IMR-90 (cell line): Measurements from ENCODE around the gene COL12A1. TPM values are rescaled to one million over a fixed set of nuclear protein-coding genes. Genes with fewer than 3 reads are reported as not detected.

Source experiments
- ATAC-seq: fragments of 200-7000 bp; cut with Tn5 transposase; 2 replicates; pipeline ENCODE4 v1.9.1; 2020; ENCODE audit warnings: low read depth, mild to moderate bottlenecking, moderate library complexity
- BruUV-seq: library from RNA; stranded (reverse); fragments of 400-500 nt; replicated peaks from 2 replicates; lab custom pipeline; 2021; lab: Mats Ljungman, UMichigan
- CTCF ChIA-PET: fragments of 300-600 bp; formaldehyde crosslinking; extraction: SDS; loops from one replicate; lab custom pipeline; 2021; ENCODE audit warnings: antibody characterized with exemption; lab: Yijun Ruan, JAX
- POLR2A ChIA-PET: fragments of 300-600 bp; sonication (Branson Sonifier 250); formaldehyde crosslinking; loops from one replicate; lab custom pipeline; 2022; ENCODE audit warnings: antibody characterized with exemption; ENCODE audit not compliant: unreplicated experiment; lab: Charles Lee
- DNase-seq: peaks from one replicate; pipeline ENCODE4 v3.0.0; 2013
- H2AFZ ChIP-seq: replicated peaks from 2 replicates; pipeline ENCODE3; 2013; ENCODE audit warnings: low read length, mild to moderate bottlenecking; ENCODE audit not compliant: poor library complexity
- H2AK5ac ChIP-seq: 2 replicates; pipeline ENCODE4 v1.6.1; 2013; ENCODE audit warnings: low read depth, low read length, inconsistent platforms
- H2AK9ac ChIP-seq: replicated peaks from 2 replicates; pipeline ENCODE3; 2013; ENCODE audit warnings: mild to moderate bottlenecking, low read depth, low read length, moderate library complexity; ENCODE audit not compliant: poor library complexity
- H2BK120ac ChIP-seq: 2 replicates; pipeline ENCODE4 v1.6.1; 2013; ENCODE audit warnings: low read depth, low read length, inconsistent platforms
- H2BK15ac ChIP-seq: 3 replicates; pipeline ENCODE4 v1.6.1; 2013; ENCODE audit warnings: low read depth, low read length, inconsistent platforms
- H2BK20ac ChIP-seq: 2 replicates; pipeline ENCODE4 v1.6.1; 2013; ENCODE audit warnings: low read depth, mild to moderate bottlenecking, inconsistent platforms, low read length, moderate library complexity
- H2BK5ac ChIP-seq: 2 replicates; pipeline ENCODE4 v1.6.1; 2013; ENCODE audit warnings: mild to moderate bottlenecking, low read depth, low read length, inconsistent platforms; ENCODE audit not compliant: poor library complexity, severe bottlenecking
- H3K14ac ChIP-seq: replicated peaks from 2 replicates; pipeline ENCODE4 v1.6.1; 2013; ENCODE audit warnings: low read depth, low read length, inconsistent platforms
- H3K18ac ChIP-seq: 2 replicates; pipeline ENCODE4 v1.6.1; 2013; ENCODE audit warnings: low read depth, low read length, control low read depth
- H3K23ac ChIP-seq: 2 replicates; pipeline ENCODE4 v1.6.1; 2013; ENCODE audit warnings: low read depth, low read length, inconsistent platforms
- H3K27ac ChIP-seq: 2 replicates; pipeline ENCODE4 v1.5.1; 2013; ENCODE audit warnings: mild to moderate bottlenecking, control low read depth, low read length; ENCODE audit not compliant: insufficient read depth
- H3K27me3 ChIP-seq: 2 replicates; pipeline ENCODE4 v1.6.1; 2013; ENCODE audit warnings: low read length; ENCODE audit not compliant: control insufficient read depth, insufficient read depth
- H3K36me3 ChIP-seq: 2 replicates; pipeline ENCODE4 v1.6.1; 2013; ENCODE audit warnings: low read length, mixed read lengths; ENCODE audit not compliant: control insufficient read depth, insufficient read depth
- H3K4ac ChIP-seq: 2 replicates; pipeline ENCODE4 v1.6.1; 2013; ENCODE audit warnings: low read depth, low read length, inconsistent platforms
- H3K4me1 ChIP-seq: 2 replicates; pipeline ENCODE4 v1.6.1; 2013; ENCODE audit warnings: low read length, mixed read lengths; ENCODE audit not compliant: control insufficient read depth, insufficient read depth
- H3K4me2 ChIP-seq: 2 replicates; pipeline ENCODE4 v1.6.1; 2013; ENCODE audit warnings: low read depth, mild to moderate bottlenecking, control low read depth, low read length, moderate library complexity
- H3K4me3 ChIP-seq: 2 replicates; pipeline ENCODE4 v1.5.1; 2013; ENCODE audit warnings: low read depth, mild to moderate bottlenecking, control low read depth, low read length, moderate library complexity; ENCODE audit not compliant: insufficient read depth
- H3K56ac ChIP-seq: 2 replicates; pipeline ENCODE4 v1.6.1; 2013; ENCODE audit warnings: low read length, inconsistent platforms; ENCODE audit not compliant: insufficient read depth; ENCODE audit errors: extremely low read depth
- H3K79me1 ChIP-seq, 2 experiments: 2 replicates each; pipeline ENCODE4 v1.6.1; 2013; ENCODE audit warnings: low read length in 2 of 2, inconsistent platforms in 1 of 2, low read depth in 1 of 2
- H3K9ac ChIP-seq: 2 replicates; pipeline ENCODE4 v1.6.1; 2013; ENCODE audit warnings: low read depth, low read length, control low read depth
- H3K9me1 ChIP-seq: 2 replicates; pipeline ENCODE4 v1.6.1; 2013; ENCODE audit warnings: low read length, inconsistent platforms; ENCODE audit not compliant: insufficient read depth
- H3K9me3 ChIP-seq: 2 replicates; pipeline ENCODE4 v1.6.1; 2013; ENCODE audit warnings: low read length; ENCODE audit not compliant: control insufficient read depth, insufficient read depth
- H4K20me1 ChIP-seq: 2 replicates; pipeline ENCODE4 v1.6.1; 2013; ENCODE audit warnings: low read length, inconsistent platforms; ENCODE audit not compliant: insufficient read depth
- H4K5ac ChIP-seq: 2 replicates; pipeline ENCODE4 v1.6.1; 2013; ENCODE audit warnings: mild to moderate bottlenecking, low read depth, low read length, control low read depth
- H4K8ac ChIP-seq, 2 experiments: 2 replicates each; pipeline ENCODE4 v1.6.1; 2013; ENCODE audit warnings: low read depth in 2 of 2, low read length in 2 of 2, control low read depth in 1 of 2, inconsistent platforms in 1 of 2
- H4K91ac ChIP-seq: 2 replicates; pipeline ENCODE4 v1.6.1; 2013; ENCODE audit warnings: low read depth, low read length, inconsistent platforms; ENCODE audit not compliant: insufficient read depth
- BHLHE40 ChIP-seq: fragments of 150-350 bp; IDR thresholded peaks from 2 replicates; pipeline ENCODE4 v1.6.1; 2016; ENCODE audit warnings: mild to moderate bottlenecking, low read depth, low read length
- CEBPB ChIP-seq: IDR thresholded peaks from 2 replicates; pipeline ENCODE4 v1.6.1; 2012; ENCODE audit warnings: low read depth, low read length, improper control_type of control experiment
- ELK1 ChIP-seq: fragments of 150-350 bp; IDR thresholded peaks from 2 replicates; pipeline ENCODE4 v1.6.1; 2016; ENCODE audit warnings: low read depth, mild to moderate bottlenecking, low read length, moderate library complexity, borderline replicate concordance
- FOS ChIP-seq: fragments of 150-350 bp; IDR thresholded peaks from 2 replicates; pipeline ENCODE4 v1.6.1; 2016; ENCODE audit warnings: low read depth, low read length
- MAFK ChIP-seq: IDR thresholded peaks from 2 replicates; pipeline ENCODE4 v1.6.1; 2012; ENCODE audit warnings: low read depth, low read length, improper control_type of control experiment
- MAZ ChIP-seq: IDR thresholded peaks from 2 replicates; pipeline ENCODE4 v1.6.1; 2012; ENCODE audit warnings: low read depth, mild to moderate bottlenecking, low read length, improper control_type of control experiment, moderate library complexity, borderline replicate concordance
- MXI1 ChIP-seq: IDR thresholded peaks from 2 replicates; pipeline ENCODE4 v1.6.1; 2012; ENCODE audit warnings: low read depth, mild to moderate bottlenecking, low read length, moderate library complexity, borderline replicate concordance
- NFE2L2 ChIP-seq: fragments of 150-350 bp; IDR thresholded peaks from 2 replicates; pipeline ENCODE4 v1.6.1; 2016; ENCODE audit warnings: low read depth, mild to moderate bottlenecking, low read length
- POLR2A ChIP-seq: IDR thresholded peaks from 2 replicates; pipeline ENCODE4 v1.6.1; 2012; ENCODE audit warnings: mild to moderate bottlenecking, low read depth, low read length
- RAD21 ChIP-seq: IDR thresholded peaks from 2 replicates; pipeline ENCODE4 v1.6.1; 2012; ENCODE audit warnings: low read length, improper control_type of control experiment
- RCOR1 ChIP-seq: IDR thresholded peaks from 2 replicates; pipeline ENCODE4 v1.6.1; 2012; ENCODE audit warnings: mild to moderate bottlenecking, low read length, improper control_type of control experiment; ENCODE audit not compliant: insufficient replicate concordance
- RFX5 ChIP-seq: IDR thresholded peaks from 2 replicates; pipeline ENCODE4 v1.8.0; 2012; ENCODE audit warnings: low read depth, mild to moderate bottlenecking, low read length, moderate library complexity
- SMC3 ChIP-seq: fragments of 150-350 bp; IDR thresholded peaks from 2 replicates; pipeline ENCODE4 v1.6.1; 2016; ENCODE audit warnings: low read depth, mild to moderate bottlenecking, antibody characterized with exemption, low read length, moderate library complexity
- USF2 ChIP-seq: fragments of 150-350 bp; IDR thresholded peaks from 2 replicates; pipeline ENCODE4 v1.6.1; 2017; ENCODE audit warnings: mild to moderate bottlenecking, antibody characterized with exemption, low read length, low read depth
- WGBS, 2 experiments: methylation state at CpG; one replicate each; pipeline versions ENCODE4 v1.1.5 to v1.1.7; 2013; ENCODE audit warnings: missing lambda C conversion rate in 2 of 2; ENCODE audit not compliant: insufficient read length in 1 of 2; ENCODE audit errors: extremely low coverage in 2 of 2; 5-methylcytosine and 5-hydroxymethylcytosine counted together
- dilution Hi-C: fragments of 300-500 bp; cut with HindIII; formaldehyde crosslinking; loops from one replicate; pipeline ENCODE4 v1.14.3; 2018; ENCODE audit warnings: low sequenced_read_pairs; ENCODE audit not compliant: unreplicated experiment
- in situ Hi-C: fragments of 300-500 bp; cut with MboI; formaldehyde crosslinking; loops from 3 replicates; pipeline ENCODE4 v1.14.3; 2019; ENCODE audit warnings: low sequenced_read_pairs, inconsistent platforms, mixed read lengths
- intact Hi-C: fragments of 100-400 bp; cut with micrococcal nuclease; formaldehyde crosslinking; loops from 2 replicates; pipeline ENCODE4 v1.10.0; 2022
- polyA plus RNA-seq, 3 experiments: library from polyadenylated mRNA; depleted of rRNA; stranded (reverse); fragments of >200 nt; gene quantifications; 2 replicates each; pipeline ENCODE4 v1.2.3, GENCODE V29; 2012; ENCODE audit warnings: low replicate concordance in 1 of 3
- total RNA-seq: library from RNA; depleted of rRNA; stranded (reverse); fragments of >200 nt; gene quantifications from 2 replicates; pipeline ENCODE4 v1.2.3, GENCODE V29; 2012

The COL12A1 gene
- total and polyA plus RNA-seq, 2 of the 4 experiments (the other 2 are of a cell fraction) = 350 to 452 TPM

- TF ChIP-seq POLR2A (no peak), FOS (no peak), MAZ (no peak), MAFK (no peak), RAD21 (no peak), SMC3 (no peak), ELK1 (no peak), MXI1 (no peak), RCOR1 (no peak), RFX5 (no peak), CEBPB (no peak), USF2 (no peak), BHLHE40 (no peak), NFE2L2 (no peak)
- POLR2A ChIA-PET = no interaction called here
- Histone ChIP-seq H3K9me3 (no peaks in the 10 kb centered on the region), H2BK20ac (no peak overlapping the region), H4K8ac (no peak overlapping the region), H2BK5ac (no peak overlapping the region), H4K91ac (no peak overlapping the region), H4K5ac (no peak overlapping the region), H2AK9ac (no peak overlapping the region), H2BK15ac (no peak overlapping the region), H3K4me2 (no peak overlapping the region), H3K9ac (no peak overlapping the region), H2AFZ (no peak overlapping the region), H2AK5ac (no peak overlapping the region), H3K14ac (no peak overlapping the region), H3K4me3 (no peak overlapping the region), H3K27ac (no peak overlapping the region), H3K27me3 (no peaks in the 10 kb centered on the region), H3K23ac (no peak overlapping the region), H3K4me1 (peaks cover 4% of the 10 kb centered on the region; the same call in 1 of the 2 replicates), H3K4ac (no peak overlapping the region), H3K18ac (no peak overlapping the region), H3K79me1 (peaks cover 7 to 22% of the 10 kb centered on the region in 2 experiments; a peak in 3 of 4 replicates), H4K20me1 (no peaks in the 10 kb centered on the region), H2BK120ac (no peak overlapping the region), H3K36me3 (peaks cover 21% of the 10 kb centered on the region), H3K56ac (no peak overlapping the region), H3K9me1 (0 out of 2 replicates have a peak, but pooled peaks cover 6% of the 10 kb centered on the region)
- CTCF ChIA-PET = no interaction called here
- in situ Hi-C loops = no loop called here
- no TSS peak for BruUV-seq
- DNase-seq (no peak), ATAC-seq (no peak)
- dilution Hi-C loops = no loop called here
- intact Hi-C loops = no loop called here
- WGBS, 2 experiments = 100% methylated on average over 2 of the region's 2 CpGs; no CpG with 5 or more reads in 1 of the 2 experiments
Observed at GRCh38 chr6:75081047-75081446, 124.8 kb downstream of the COL12A1 start.
